Hepatocyte (in vitro differentiated cells): ENCODE data around the gene HRG. TPM values are rescaled to one million over a fixed set of nuclear protein-coding genes. Genes with fewer than 3 reads are reported as not detected.

Experiments used
- DNase-seq: peaks from one replicate; pipeline ENCODE4 v3.0.0-alpha.2; 2016; ENCODE audit warnings: low spot score
- H2AFZ ChIP-seq: fragments of 200-600 bp; sonication (generic); 2 replicates; pipeline ENCODE4 v1.6.0; 2016; ENCODE audit warnings: antibody characterized with exemption, mild to moderate bottlenecking
- H3K27ac ChIP-seq: fragments of 200-600 bp; sonication (generic); 2 replicates; pipeline ENCODE4 v1.5.1; 2016; ENCODE audit warnings: mild to moderate bottlenecking
- H3K27me3 ChIP-seq: fragments of 200-600 bp; sonication (generic); 2 replicates; pipeline ENCODE4 v1.6.1; 2016
- H3K36me3 ChIP-seq: fragments of 200-600 bp; sonication (generic); replicated peaks from 2 replicates; pipeline ENCODE4 v1.5.1; 2016; ENCODE audit warnings: low read depth; ENCODE audit not compliant: insufficient read depth
- H3K4me1 ChIP-seq: fragments of 200-600 bp; sonication (generic); 2 replicates; pipeline ENCODE4 v1.5.1; 2016; ENCODE audit warnings: mild to moderate bottlenecking, moderate library complexity; ENCODE audit not compliant: insufficient read depth
- H3K4me2 ChIP-seq: fragments of 200-600 bp; sonication (generic); 2 replicates; pipeline ENCODE4 v1.6.0; 2016
- H3K4me3 ChIP-seq: fragments of 200-600 bp; sonication (generic); 2 replicates; pipeline ENCODE4 v1.5.1; 2016; ENCODE audit warnings: mild to moderate bottlenecking
- H3K79me2 ChIP-seq: fragments of 200-600 bp; sonication (generic); 2 replicates; pipeline ENCODE4 v1.6.0; 2017; ENCODE audit warnings: mild to moderate bottlenecking
- H3K9me2 ChIP-seq: fragments of 200-600 bp; sonication (generic); replicated peaks from 2 replicates; pipeline ENCODE4 v1.6.0; 2017; ENCODE audit warnings: mild to moderate bottlenecking; ENCODE audit not compliant: insufficient read depth
- H3K9me3 ChIP-seq: fragments of 200-600 bp; sonication (generic); 2 replicates; pipeline ENCODE4 v1.5.1; 2016; ENCODE audit warnings: low read depth, mild to moderate bottlenecking
- H4K20me1 ChIP-seq: fragments of 200-600 bp; sonication (generic); 2 replicates; pipeline ENCODE4 v1.6.0; 2016; ENCODE audit warnings: mild to moderate bottlenecking; ENCODE audit not compliant: insufficient read depth, poor library complexity, severe bottlenecking
- EZH2 ChIP-seq: fragments of 200-600 bp; sonication (generic); IDR thresholded peaks from 2 replicates; pipeline ENCODE4 v1.6.1; 2016; ENCODE audit warnings: antibody characterized with exemption, mild to moderate bottlenecking, borderline replicate concordance
- EZH2phosphoT487 ChIP-seq: fragments of 200-600 bp; sonication (generic); IDR thresholded peaks from one replicate; pipeline ENCODE4 v1.6.1; 2018; ENCODE audit warnings: antibody characterized with exemption, mild to moderate bottlenecking, low read depth, moderate library complexity; ENCODE audit not compliant: unreplicated experiment, severe bottlenecking
- whole genome bisulfite sequencing: methylation state at CpG from one replicate; pipeline ENCODE4 v1.1.6; 2016; ENCODE audit warnings: low lambda C conversion rate; ENCODE audit errors: missing lambda C conversion rate; 5-methylcytosine and 5-hydroxymethylcytosine counted together
- polyA plus RNA-seq: library from polyadenylated mRNA; unstranded; fragments of >200 nt; fragmentation: Nextera tagmentation; extraction: Ambion mirVana; gene quantifications from 2 replicates; pipeline ENCODE4 v1.2.1, GENCODE V29; 2016
- total RNA-seq: library from RNA; depleted of rRNA; stranded (reverse); fragments of >200 nt; gene quantifications from 2 replicates; pipeline ENCODE4 v1.2.3, GENCODE V29; 2014
- TF ChIP-seq, protein P1 (sequence below): fragments of 200-600 bp; sonication (generic); IDR thresholded peaks from 2 replicates; pipeline ENCODE4 v1.5.1; 2016; ENCODE audit warnings: antibody characterized with exemption, mild to moderate bottlenecking; ENCODE audit not compliant: poor library complexity

HRG gene
- total and polyA plus RNA-seq, 2 experiments from 2014 or later: 1.7 to 2.1 TPM

GRCh38 chr3:186619787-186620212, 46.0 kb upstream of the HRG start:
- Histone ChIP-seq H3K9me2 (no peaks in the 10 kb centered on the region), H2AFZ (no peak overlapping the region), H3K79me2 (no peaks in the 10 kb centered on the region), H3K4me3 (no peak overlapping the region), H3K27ac (no peak overlapping the region), H3K27me3 (no peaks in the 10 kb centered on the region), H3K4me2 (no peak overlapping the region), H3K4me1 (no peaks in the 10 kb centered on the region), H4K20me1 (no peaks in the 10 kb centered on the region), H3K9me3 (no peaks in the 10 kb centered on the region), H3K36me3 (no peaks in the 10 kb centered on the region)
- WGBS: 84% methylated on average over 5 of the region's 5 CpGs
- TF ChIP-seq EZH2 (no peak), EZH2phosphoT487 (no peak)
- TF ChIP-seq, protein P1, sequence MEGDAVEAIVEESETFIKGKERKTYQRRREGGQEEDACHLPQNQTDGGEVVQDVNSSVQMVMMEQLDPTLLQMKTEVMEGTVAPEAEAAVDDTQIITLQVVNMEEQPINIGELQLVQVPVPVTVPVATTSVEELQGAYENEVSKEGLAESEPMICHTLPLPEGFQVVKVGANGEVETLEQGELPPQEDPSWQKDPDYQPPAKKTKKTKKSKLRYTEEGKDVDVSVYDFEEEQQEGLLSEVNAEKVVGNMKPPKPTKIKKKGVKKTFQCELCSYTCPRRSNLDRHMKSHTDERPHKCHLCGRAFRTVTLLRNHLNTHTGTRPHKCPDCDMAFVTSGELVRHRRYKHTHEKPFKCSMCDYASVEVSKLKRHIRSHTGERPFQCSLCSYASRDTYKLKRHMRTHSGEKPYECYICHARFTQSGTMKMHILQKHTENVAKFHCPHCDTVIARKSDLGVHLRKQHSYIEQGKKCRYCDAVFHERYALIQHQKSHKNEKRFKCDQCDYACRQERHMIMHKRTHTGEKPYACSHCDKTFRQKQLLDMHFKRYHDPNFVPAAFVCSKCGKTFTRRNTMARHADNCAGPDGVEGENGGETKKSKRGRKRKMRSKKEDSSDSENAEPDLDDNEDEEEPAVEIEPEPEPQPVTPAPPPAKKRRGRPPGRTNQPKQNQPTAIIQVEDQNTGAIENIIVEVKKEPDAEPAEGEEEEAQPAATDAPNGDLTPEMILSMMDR: no peak
- DNase-seq: no peak

DNA sequence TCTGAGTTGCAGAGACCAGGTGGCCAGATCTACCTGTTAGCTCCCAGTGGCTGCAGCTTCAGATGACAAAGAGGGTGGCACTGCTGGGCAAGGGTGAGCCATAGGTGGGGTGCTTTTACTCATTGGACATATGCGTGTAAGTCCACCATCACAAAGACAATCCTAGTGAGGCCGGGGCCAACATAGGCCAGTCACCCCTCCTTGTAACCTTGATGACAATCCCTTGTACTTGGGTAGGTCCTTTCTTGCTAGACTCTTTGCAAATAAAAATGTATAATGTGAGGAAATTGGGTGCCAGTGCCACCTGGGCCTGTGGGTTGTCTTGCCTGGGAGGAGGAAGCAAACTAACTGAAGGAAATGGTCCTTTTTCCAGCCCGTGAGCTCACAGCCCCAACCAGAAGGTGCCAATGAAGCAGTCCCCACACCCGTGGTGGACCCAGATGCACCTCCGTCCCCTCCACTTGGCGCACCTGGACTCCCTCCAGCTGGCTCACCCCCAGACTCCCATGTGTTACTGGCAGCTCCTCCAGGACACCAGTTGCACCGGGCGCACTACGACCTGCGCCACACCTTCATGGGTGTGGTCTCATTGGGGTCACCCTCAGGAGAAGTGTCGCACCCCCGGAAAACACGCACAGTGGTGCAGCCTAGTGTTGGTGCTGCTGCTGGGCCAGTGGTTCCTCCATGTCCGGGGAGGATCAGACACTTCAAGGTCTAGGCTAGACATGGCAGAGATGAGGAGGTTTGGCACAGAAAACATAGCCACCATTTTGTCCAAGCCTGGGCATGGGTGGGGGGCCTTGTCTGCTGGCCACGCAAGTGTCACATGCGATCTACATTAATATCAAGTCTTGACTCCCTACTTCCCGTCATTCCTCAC, 45.4 kb upstream of the HRG start:
- H3K36me3 ChIP-seq: no peaks in the 10 kb centered on the region
- no peaks in the 10 kb centered on the region for H3K9me2 ChIP-seq
- 88% methylated on average over 17 of the region's 17 CpGs for WGBS
- no peaks in the 10 kb centered on the region for H3K79me2 ChIP-seq
- H3K27me3 ChIP-seq: no peaks in the 10 kb centered on the region
- DNase-seq: no peak
- H3K9me3 ChIP-seq: no peaks in the 10 kb centered on the region
- H3K4me1 ChIP-seq: no peaks in the 10 kb centered on the region
- TF ChIP-seq EZH2 (no peak), EZH2phosphoT487 (no peak)
- TF ChIP-seq, protein P1: no peak
- H3K27ac ChIP-seq: no peak overlapping the region
- H2AFZ ChIP-seq: no peak overlapping the region
- H3K4me3 ChIP-seq: no peak overlapping the region
- H3K4me2 ChIP-seq: no peak overlapping the region
- H4K20me1 ChIP-seq: no peaks in the 10 kb centered on the region

DNA sequence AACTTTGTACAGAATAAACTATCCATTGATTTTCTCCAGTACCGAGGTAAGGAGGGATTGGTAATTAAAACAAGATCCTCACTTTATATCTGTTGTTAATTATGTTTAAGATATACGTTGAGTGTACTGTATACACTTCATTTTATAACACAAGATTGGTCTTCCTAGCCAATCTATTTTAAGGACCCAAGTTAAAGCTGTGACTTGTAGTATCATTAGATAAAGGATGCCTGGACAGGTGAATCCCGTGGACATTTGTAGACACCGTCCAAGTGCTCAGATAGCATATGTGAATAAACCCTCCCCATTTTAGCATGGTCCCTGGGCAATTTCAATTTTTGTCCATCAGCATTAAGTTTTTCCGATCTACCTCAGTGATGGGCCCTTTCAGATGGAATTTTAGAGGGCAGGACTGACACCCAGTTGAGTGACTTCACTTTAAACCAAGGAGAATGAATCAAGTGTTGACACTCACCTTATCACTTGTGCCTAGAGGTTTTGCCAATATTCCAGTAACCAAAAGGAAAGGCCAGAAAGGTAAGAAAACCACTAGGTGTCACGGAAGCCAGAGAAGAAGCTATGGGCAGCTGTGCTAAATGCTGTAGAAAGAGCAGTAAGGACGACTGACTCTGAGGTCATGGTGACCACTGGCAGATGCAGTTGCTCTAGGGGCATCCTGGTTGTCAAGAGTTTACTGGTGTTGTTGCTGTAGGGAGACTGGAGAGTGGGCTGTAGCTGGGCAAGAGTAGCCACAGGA, 43.7 kb upstream of the HRG start:
- Histone ChIP-seq H3K27ac (no peak overlapping the region), H4K20me1 (no peaks in the 10 kb centered on the region), H3K36me3 (no peaks in the 10 kb centered on the region), H3K9me2 (no peaks in the 10 kb centered on the region), H2AFZ (no peak overlapping the region), H3K4me1 (no peaks in the 10 kb centered on the region), H3K79me2 (no peaks in the 10 kb centered on the region), H3K4me3 (no peak overlapping the region), H3K9me3 (no peaks in the 10 kb centered on the region), H3K4me2 (no peak overlapping the region), H3K27me3 (no peaks in the 10 kb centered on the region)
- no peak for DNase-seq
- TF ChIP-seq EZH2 (no peak), EZH2phosphoT487 (no peak)
- TF ChIP-seq, protein P1: no peak
- 82% methylated on average over 7 of the region's 7 CpGs for WGBS
